Uterus (tissue), 4 donors: Measurements from ENCODE around the gene ATP4B. TPM values are rescaled to one million over a fixed set of nuclear protein-coding genes. Genes with fewer than 3 reads are reported as not detected.

Source experiments
- DNase-seq, 2 donors: peaks; one replicate each; pipeline ENCODE4 v3.0.0-alpha.2; 2019 to 2020
- H3K27ac ChIP-seq, 2 donors: fragments of 200-600 bp; sonication (generic); 1 replicate in 1 of 2; 2 replicates in 1 of 2; pipeline ENCODE4 v1.5.1; 2016 to 2018
- H3K27me3 ChIP-seq, 2 donors: fragments of 200-600 bp; sonication (generic); one replicate each; pipeline ENCODE4 v1.5.1; 2018 to 2019; ENCODE audit warnings: control low read depth in 1 of 2
- H3K36me3 ChIP-seq, 2 donors: fragments of 200-600 bp; sonication (generic); one replicate each; pipeline ENCODE4 v1.5.1; 2019; ENCODE audit warnings: control low read depth in 1 of 2
- H3K4me1 ChIP-seq, 2 donors: fragments of 200-600 bp; sonication (generic); one replicate each; pipeline ENCODE4 v1.5.1; 2018 to 2019; ENCODE audit warnings: control low read depth in 1 of 2
- H3K4me3 ChIP-seq, 2 donors: fragments of 200-600 bp; sonication (generic); 1 replicate in 1 of 2; 2 replicates in 1 of 2; pipeline ENCODE4 v1.5.1; 2018 to 2019; ENCODE audit warnings: mild to moderate bottlenecking in 1 of 2
- H3K9me3 ChIP-seq, 2 donors: fragments of 200-600 bp; sonication (generic); one replicate each; pipeline ENCODE4 v1.5.1; 2019; ENCODE audit warnings: control low read depth in 1 of 2
- CTCF ChIP-seq, 4 experiments: fragments of 200-600 bp in 2 of 4; fragments of 450-650 bp in 2 of 4; sonication (generic) in 2 of 4; IDR thresholded peaks; one replicate each; pipeline ENCODE4 v1.5.1; 2016 to 2019; ENCODE audit warnings: antibody characterized with exemption in 4 of 4, mild to moderate bottlenecking in 2 of 4, moderate library complexity in 1 of 4
- POLR2A ChIP-seq, 2 donors: fragments of 450-650 bp; IDR thresholded peaks; one replicate each; pipeline ENCODE4 v1.6.1; 2016; ENCODE audit warnings: antibody characterized with exemption in 2 of 2, mild to moderate bottlenecking in 1 of 2, moderate library complexity in 1 of 2
- intact Hi-C: fragments of 100-400 bp; cut with DNase I; formaldehyde crosslinking; loops from one replicate; pipeline ENCODE4 v1.15.1; 2023; ENCODE audit warnings: low total_unique reads
- total RNA-seq, 4 donors: library from RNA; depleted of rRNA in 3 of 4; stranded (reverse); fragments of >200 nt in 3 of 4; gene quantifications; one replicate each; pipeline versions ENCODE4 v1.1.0 to v1.2.4, GENCODE V29; 2014 to 2023
- donor health status: DM: yes; HTN: yes; CAD: no.

ATP4B gene
- total RNA-seq, 4 donors from 2014 or later = 0.28 TPM; not detected in 3

- no peak overlapping the region for H3K4me3 ChIP-seq
- peak; percentile 5 to 8 for DNase-seq
- no peak for TF ChIP-seq CTCF (IDR thresholded peaks at IDR 0.05)
- TF ChIP-seq POLR2A (IDR thresholded peaks at IDR 0.05) = no peak
Observed at GRCh38 chr13:113669755-113670341, 11.8 kb upstream of the ATP4B start.

GRCh38 chr13:113669231-113669754, 11.3 kb upstream of the ATP4B start:
- Histone ChIP-seq H3K4me3 (no peak overlapping the region), H3K9me3 (no peaks in the 10 kb centered on the region), H3K4me1 (no peaks in the 10 kb centered on the region), H3K27me3 (no peaks in the 10 kb centered on the region), H3K27ac (no peak overlapping the region), H3K36me3 (no peaks in the 10 kb centered on the region)
- peak; percentile 6 to 7 for DNase-seq
- no peak for TF ChIP-seq POLR2A (IDR thresholded peaks at IDR 0.05)
- no peak for TF ChIP-seq CTCF (IDR thresholded peaks at IDR 0.05)
- intact Hi-C loops = no loop called here

More at GRCh38 chr13:113669755-113670341, 11.8 kb upstream of the ATP4B start:
- intact Hi-C loops = no loop called here
- Histone ChIP-seq H3K27me3 (no peaks in the 10 kb centered on the region), H3K4me1 (no peaks in the 10 kb centered on the region), H3K36me3 (no peaks in the 10 kb centered on the region), H3K27ac (no peak overlapping the region), H3K9me3 (no peaks in the 10 kb centered on the region)

GRCh38 chr13:113668491-113668971, 10.5 kb upstream of the ATP4B start:
- H3K4me3 ChIP-seq = no peak overlapping the region
- H3K27me3 ChIP-seq = no peaks in the 10 kb centered on the region
- no peak for TF ChIP-seq POLR2A (IDR thresholded peaks at IDR 0.05)
- TF ChIP-seq CTCF (IDR thresholded peaks at IDR 0.05) = no peak
- H3K36me3 ChIP-seq = no peaks in the 10 kb centered on the region
- no peak overlapping the region for H3K27ac ChIP-seq
- no peaks in the 10 kb centered on the region for H3K4me1 ChIP-seq
- peak; percentile 5 to 11 for DNase-seq
- no peaks in the 10 kb centered on the region for H3K9me3 ChIP-seq
- intact Hi-C loops = no loop called here

GRCh38 chr13:113667771-113668490, 9.9 kb upstream of the ATP4B start:
- TF ChIP-seq POLR2A (IDR thresholded peaks at IDR 0.05) = no peak
- TF ChIP-seq CTCF (IDR thresholded peaks at IDR 0.05) = no peak
- DNase-seq = peak; percentile 8 to 13

More at GRCh38 chr13:113667771-113668490, 9.9 kb upstream of the ATP4B start:
- H3K4me1 ChIP-seq = no peaks in the 10 kb centered on the region
- no peaks in the 10 kb centered on the region for H3K27me3 ChIP-seq
- H3K36me3 ChIP-seq = no peaks in the 10 kb centered on the region
- H3K9me3 ChIP-seq = no peaks in the 10 kb centered on the region
- H3K4me3 ChIP-seq = no peak overlapping the region
- no peak overlapping the region for H3K27ac ChIP-seq
- intact Hi-C loops = no loop called here
